PC-9 (cell line): ENCODE measurements around the gene RAG1.

Experiments used
- CTCF ChIP-seq: fragments of 200-600 bp; sonication (generic); conservative IDR thresholded peaks from 2 replicates; pipeline ENCODE4 v1.6.1; 2017; ENCODE audit warnings: mixed run types, antibody characterized with exemption, mild to moderate bottlenecking, moderate library complexity
- EZH2 ChIP-seq: fragments of 200-600 bp; sonication (generic); IDR thresholded peaks from 2 replicates; pipeline ENCODE4 v1.8.0; 2017; ENCODE audit warnings: antibody characterized with exemption, low read depth

DNA sequence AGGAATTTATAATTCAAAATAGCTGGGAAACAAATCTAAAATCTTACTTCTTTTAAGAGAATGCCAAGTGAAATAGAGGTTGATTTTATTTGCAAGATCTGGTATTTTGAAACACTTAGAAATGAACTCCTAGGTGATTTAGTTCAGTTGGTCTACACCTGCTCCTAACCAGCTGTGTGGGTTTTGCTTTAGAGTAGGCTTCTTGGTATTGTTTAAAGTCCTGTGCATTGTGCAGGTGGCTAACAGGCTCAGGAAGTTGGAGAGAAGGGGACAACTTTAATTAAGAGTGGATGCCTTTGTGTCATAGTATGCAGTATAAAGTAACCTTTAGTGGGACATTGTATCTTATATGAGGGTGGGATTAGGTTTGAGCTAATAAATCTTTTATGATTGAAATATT, 34.3 kb downstream of the RAG1 start:
- no peak for TF ChIP-seq CTCF
- no peak for TF ChIP-seq EZH2
